ENCODE data around the gene GRAMD1A. TPM values are rescaled to one million over a fixed set of nuclear protein-coding genes. Genes with fewer than 3 reads are reported as not detected.

The GRAMD1A gene
- total and polyA plus RNA-seq, 2 of the 8 experiments (the other 6 are each of a cell fraction or from before 2014, with no cell fraction given): 113 to 154 TPM

- TF ChIP-seq SAP30 (IDR thresholded peaks at IDR 0.05; ENCODE audit: insufficient read depth, insufficient replicate concordance, low read length): peak; percentile 62
- no peak for TF ChIP-seq JUN (IDR thresholded peaks at IDR 0.05; ENCODE audit: low read depth, low read length)
- peak; percentile 46; the same call in 1 of the 2 replicates for TF ChIP-seq TAF1 (IDR thresholded peaks at IDR 0.05; ENCODE audit: low read depth, low read length)
- peak; percentile 21; the same call in 1 of the 2 replicates for TF ChIP-seq PHF8 (conservative IDR thresholded peaks at IDR 0.05; ENCODE audit: low read depth, low read length)
Observed at GRCh38 chr19:35000647-35001501, 751 bp downstream of the GRAMD1A start (continued).

Measured in H1 (cell line).